Endothelial cell of umbilical vein (primary cell): ENCODE results near the gene GLRX. TPM values are rescaled to one million over a fixed set of nuclear protein-coding genes. Genes with fewer than 3 reads are reported as not detected.

ENCODE experiments used
- BruUV-seq: library from RNA; stranded (reverse); fragments of 400-500 nt; replicated peaks from 2 replicates; lab custom pipeline; 2021; lab: Mats Ljungman, UMichigan
- CTCF ChIA-PET: fragments of 300-600, 350-600 bp; sonication (Branson Sonifier 250); formaldehyde crosslinking; loops from one replicate; lab custom pipeline; 2021; ENCODE audit warnings: antibody characterized with exemption, inconsistent platforms; lab: Charles Lee
- POLR2A ChIA-PET: fragments of 300-600, 350-600 bp; sonication (Branson Sonifier 250); formaldehyde crosslinking; loops from one replicate; lab custom pipeline; 2021; ENCODE audit warnings: antibody characterized with exemption, inconsistent platforms; lab: Charles Lee
- DNase-seq: peaks from one replicate; pipeline ENCODE4 v3.0.0-alpha.2; 2011; ENCODE audit warnings: low read depth, low spot score
- FAIRE-seq: peaks from 2 replicates; lab custom pipeline; 2011; peaks lifted over from hg19 to GRCh38; lab: Jason Lieb, UNC
- H2AFZ ChIP-seq: 2 replicates; pipeline ENCODE4 v1.6.0; 2012; ENCODE audit warnings: low read depth, low read length, control low read depth, inconsistent platforms
- H3K27ac ChIP-seq: 2 replicates; pipeline ENCODE4 v1.5.1; 2011; ENCODE audit warnings: low read depth, mild to moderate bottlenecking, control low read depth, low read length, moderate library complexity; ENCODE audit not compliant: insufficient read depth
- H3K27me3 ChIP-seq, 2 experiments: 2 replicates each; pipeline versions ENCODE4 v1.6.0 to v1.6.1; 2011; ENCODE audit warnings: low read length in 2 of 2, mixed read lengths in 1 of 2; ENCODE audit not compliant: control insufficient read depth in 2 of 2, insufficient read depth in 2 of 2
- H3K36me3 ChIP-seq, 2 experiments: 2 replicates in 1 of 2; 3 replicates in 1 of 2; pipeline ENCODE4 v1.5.1; 2011; ENCODE audit warnings: low read length in 2 of 2, mild to moderate bottlenecking in 1 of 2, moderate library complexity in 1 of 2; ENCODE audit not compliant: control insufficient read depth in 2 of 2, insufficient read depth in 2 of 2; ENCODE audit errors: extremely low read depth in 1 of 2
- H3K4me1 ChIP-seq: 3 replicates; pipeline ENCODE4 v1.5.1; 2011; ENCODE audit warnings: mild to moderate bottlenecking, low read length; ENCODE audit not compliant: control insufficient read depth, insufficient read depth; ENCODE audit errors: extremely low read depth
- H3K4me2 ChIP-seq: 2 replicates; pipeline ENCODE4 v1.6.1; 2011; ENCODE audit warnings: low read length, control low read depth, mixed read lengths; ENCODE audit not compliant: insufficient read depth
- H3K4me3 ChIP-seq, 3 experiments: fragments of 200-600 bp in 1 of 3; sonication (generic), shearing (Covaris generic) in 1 of 3; replicated peaks in 1 of 3; 2 replicates each; pipeline ENCODE4 v1.5.1; 2011 to 2016; ENCODE audit warnings: control low read depth in 3 of 3, low read length in 3 of 3, mild to moderate bottlenecking in 2 of 3, inconsistent platforms in 1 of 3, low read depth in 1 of 3, moderate library complexity in 1 of 3; ENCODE audit not compliant: insufficient read depth in 1 of 3
- H3K79me2 ChIP-seq: 2 replicates; pipeline ENCODE4 v1.6.0; 2012; ENCODE audit warnings: low read length, inconsistent platforms; ENCODE audit not compliant: control insufficient read depth, insufficient read depth
- H3K9ac ChIP-seq: replicated peaks from 2 replicates; pipeline ENCODE3; 2011; ENCODE audit warnings: low read length, control low read depth; ENCODE audit not compliant: insufficient read depth; ENCODE audit errors: extremely low read depth
- H3K9me1 ChIP-seq: replicated peaks from 3 replicates; pipeline ENCODE4 v1.6.0; 2011; ENCODE audit warnings: mild to moderate bottlenecking, low read length; ENCODE audit not compliant: control insufficient read depth, insufficient read depth; ENCODE audit errors: extremely low read depth
- H3K9me3 ChIP-seq: replicated peaks from 2 replicates; pipeline ENCODE4 v1.5.1; 2012; ENCODE audit warnings: low read length, inconsistent platforms; ENCODE audit not compliant: control insufficient read depth, insufficient read depth
- H4K20me1 ChIP-seq: replicated peaks from 2 replicates; pipeline ENCODE3; 2011; ENCODE audit warnings: mild to moderate bottlenecking, low read length; ENCODE audit not compliant: control insufficient read depth, insufficient read depth; ENCODE audit errors: extremely low read depth
- CTCF ChIP-seq, 2 donors: IDR thresholded peaks; 1 replicate in 1 of 2; 2 replicates in 1 of 2; pipeline ENCODE4 v1.5.1; 2011; ENCODE audit warnings: low read length in 2 of 2, mild to moderate bottlenecking in 2 of 2, moderate library complexity in 2 of 2, control low read depth in 1 of 2, inconsistent platforms in 1 of 2, low read depth in 1 of 2; ENCODE audit not compliant: insufficient read depth in 1 of 2; ENCODE audit errors: extremely low read depth in 1 of 2
- EZH2 ChIP-seq: IDR thresholded peaks from 2 replicates; pipeline ENCODE4 v1.6.1; 2012; ENCODE audit warnings: borderline replicate concordance, low read depth, mild to moderate bottlenecking, moderate library complexity, low read length, inconsistent platforms; ENCODE audit not compliant: severe bottlenecking
- FOS ChIP-seq: IDR thresholded peaks from 2 replicates; pipeline ENCODE4 v1.6.1; 2011; ENCODE audit warnings: mild to moderate bottlenecking, low read length, moderate library complexity, borderline replicate concordance; ENCODE audit not compliant: insufficient read depth
- GATA2 ChIP-seq: IDR thresholded peaks from 2 replicates; pipeline ENCODE4 v1.7.0; 2011; ENCODE audit warnings: low read depth, mild to moderate bottlenecking, moderate library complexity, mixed read lengths, low read length; ENCODE audit not compliant: insufficient read length, insufficient read depth
- JUN ChIP-seq: IDR thresholded peaks from 2 replicates; pipeline ENCODE4 v1.6.1; 2011; ENCODE audit warnings: borderline replicate concordance, low read depth; ENCODE audit not compliant: insufficient read length, insufficient read depth
- MYC ChIP-seq: IDR thresholded peaks from one replicate; pipeline ENCODE4 v1.6.1; 2011; ENCODE audit warnings: mild to moderate bottlenecking, low read depth, low read length
- POLR2AphosphoS5 ChIP-seq: IDR thresholded peaks from 2 replicates; pipeline ENCODE4 v1.6.1; 2012; ENCODE audit warnings: low read depth, mild to moderate bottlenecking, control low read depth, low read length, moderate library complexity; ENCODE audit not compliant: insufficient read depth
- dilution Hi-C: fragments of 300-500 bp; cut with MboI; formaldehyde crosslinking; loops from one replicate; pipeline ENCODE4 v1.15.0; 2019; ENCODE audit warnings: low sequenced_read_pairs; ENCODE audit not compliant: extremely low pct_ligation_motif_present
- intact Hi-C: fragments of 100-400 bp; cut with micrococcal nuclease; formaldehyde crosslinking; loops from one replicate; pipeline ENCODE4 v1.10.0; 2022
- polyA plus RNA-seq, 4 experiments: library from polyadenylated mRNA; depleted of rRNA in 3 of 4; stranded (reverse) in 3 of 4; unstranded in 1 of 4; fragments of >200 nt; gene quantifications; 2 replicates each; pipeline versions ENCODE4 v1.2.1 to v1.2.3, GENCODE V29; 2011 to 2012; ENCODE audit warnings: missing spikeins in 1 of 4
- total RNA-seq: library from RNA; stranded (reverse); gene quantifications from 2 replicates; pipeline ENCODE4 v1.2.3, GENCODE V29; 2021
- TF ChIP-seq, protein P1 (sequence below): IDR thresholded peaks from 2 replicates; pipeline ENCODE4 v1.6.1; 2011; ENCODE audit not compliant: insufficient read depth, insufficient read length

Gene GLRX
- total and polyA plus RNA-seq, 2 donors (not counting 3 experiments of a cell fraction or from before 2014, with no cell fraction given): 14.2 to 40.3 TPM

DNA sequence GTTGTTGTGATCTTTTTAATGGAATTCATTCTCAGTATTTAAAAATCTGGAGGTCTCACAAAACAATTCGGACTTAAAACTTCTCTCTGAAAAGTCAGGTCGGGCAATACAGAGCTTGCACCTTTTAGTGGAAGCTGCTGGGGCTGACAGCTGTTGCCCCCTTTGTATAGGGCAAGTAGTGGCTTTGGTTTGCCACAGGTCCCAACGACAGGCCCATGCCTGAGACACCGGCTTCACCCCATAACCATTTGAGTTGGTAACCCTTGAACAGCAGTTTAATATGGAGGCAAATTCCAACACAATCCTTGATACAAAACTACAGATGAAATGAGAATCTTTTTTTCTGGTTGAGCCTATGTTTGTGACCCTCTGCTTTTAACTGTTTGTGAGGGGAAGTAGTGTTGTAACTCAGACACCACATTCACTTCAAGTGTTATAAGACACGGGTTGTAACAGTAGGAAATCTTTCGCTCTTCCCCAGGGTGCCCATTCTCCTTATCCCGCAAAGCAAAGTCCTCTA is 752 bp upstream of the GLRX start:
- peak overlapping the region in 1 of 3 experiments; percentile 80 for H3K4me3 ChIP-seq
- H3K79me2 ChIP-seq: no peaks in the 10 kb centered on the region
- peak overlapping the region; percentile 39 for H2AFZ ChIP-seq
- DNase-seq: no peak
- H3K27ac ChIP-seq: peak overlapping the region; percentile 54
- peak overlapping the region; percentile 51 for H3K9ac ChIP-seq
- ChIA-PET CTCF (interaction anchor here (0.6 to 5.1 kb wide), 12 partner anchors 8 to 573 kb away, joined by 3 to 55 read pairs (median 4); partner anchors contain the start of gene RFESD), POLR2A (interaction anchor here (0.6 to 1.2 kb wide), 5 partner anchors 11 to 93 kb away, joined by 3 to 6 read pairs (median 3); partner anchors contain the start of gene RHOBTB3)
- H3K27me3 ChIP-seq: peaks cover 0 to 5% of the 10 kb centered on the region in 2 experiments
- intact Hi-C loops: loop anchor here (1.0 to 5.0 kb wide), 3 partner anchors 24 to 91 kb away; partner anchors contain the start of gene RHOBTB3
- no peak for FAIRE-seq
- peaks cover 26% of the 10 kb centered on the region for H3K4me1 ChIP-seq
- no peaks in the 10 kb centered on the region for H4K20me1 ChIP-seq
- H3K9me1 ChIP-seq: no peaks in the 10 kb centered on the region
- no peaks in the 10 kb centered on the region for H3K36me3 ChIP-seq
- TF ChIP-seq, protein P1, sequence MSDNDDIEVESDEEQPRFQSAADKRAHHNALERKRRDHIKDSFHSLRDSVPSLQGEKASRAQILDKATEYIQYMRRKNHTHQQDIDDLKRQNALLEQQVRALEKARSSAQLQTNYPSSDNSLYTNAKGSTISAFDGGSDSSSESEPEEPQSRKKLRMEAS: no peak
- TF ChIP-seq CTCF (IDR thresholded peaks at IDR 0.05; ENCODE audit: extremely low read depth in 1 of 2, insufficient read depth in 1 of 2, low read depth in 1 of 2, low read length in 2 of 2) (no peak), POLR2AphosphoS5 (no peak), MYC (no peak), FOS (no peak), EZH2 (no peak), JUN (no peak), GATA2 (no peak)
- peak overlapping the region; percentile 74 for H3K4me2 ChIP-seq
- no peaks in the 10 kb centered on the region for H3K9me3 ChIP-seq
- no TSS peak for BruUV-seq
- dilution Hi-C loops: no loop called here
